ENCODE results near the gene RASSF6. TPM values are rescaled to one million over a fixed set of nuclear protein-coding genes. Genes with fewer than 3 reads are reported as not detected.
"Not testable (repeated sequence)": the region's sequence is repeated elsewhere in the genome, so short reads cannot be mapped to it uniquely, and the experiment has no call there.

Gene RASSF6
- total and polyA plus RNA-seq, 12 donors: 0.06 TPM; not detected in 11

DNA sequence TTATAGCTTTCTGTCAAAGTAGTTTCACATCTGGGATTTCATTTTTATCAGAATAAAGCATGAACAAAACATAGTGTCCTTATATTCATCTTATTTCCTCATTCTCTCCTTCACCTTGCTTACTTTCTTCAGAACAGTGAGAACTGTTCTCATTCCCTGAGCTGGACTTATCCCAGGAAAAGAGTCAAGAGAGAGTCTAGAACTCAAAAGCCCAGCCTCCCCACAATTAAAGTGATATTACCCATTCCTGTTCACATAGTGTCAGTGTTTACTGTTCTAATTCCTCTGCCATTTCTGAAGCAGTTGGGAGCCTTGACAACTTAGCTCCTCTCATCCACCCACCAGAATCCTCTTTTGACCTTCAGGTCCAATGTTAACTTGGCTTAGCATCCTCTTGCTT lies 42.9 kb downstream of the RASSF6 start:
- no peaks in the 10 kb centered on the region for H3K36me3 ChIP-seq
- H3K27ac ChIP-seq: no peak overlapping the region
- ATAC-seq (no peak), DNase-seq (no peak)
- intact Hi-C loops (cut with DNase I): no loop called here
- no peaks in the 10 kb centered on the region for H3K4me1 ChIP-seq
- TF ChIP-seq, protein P1, sequence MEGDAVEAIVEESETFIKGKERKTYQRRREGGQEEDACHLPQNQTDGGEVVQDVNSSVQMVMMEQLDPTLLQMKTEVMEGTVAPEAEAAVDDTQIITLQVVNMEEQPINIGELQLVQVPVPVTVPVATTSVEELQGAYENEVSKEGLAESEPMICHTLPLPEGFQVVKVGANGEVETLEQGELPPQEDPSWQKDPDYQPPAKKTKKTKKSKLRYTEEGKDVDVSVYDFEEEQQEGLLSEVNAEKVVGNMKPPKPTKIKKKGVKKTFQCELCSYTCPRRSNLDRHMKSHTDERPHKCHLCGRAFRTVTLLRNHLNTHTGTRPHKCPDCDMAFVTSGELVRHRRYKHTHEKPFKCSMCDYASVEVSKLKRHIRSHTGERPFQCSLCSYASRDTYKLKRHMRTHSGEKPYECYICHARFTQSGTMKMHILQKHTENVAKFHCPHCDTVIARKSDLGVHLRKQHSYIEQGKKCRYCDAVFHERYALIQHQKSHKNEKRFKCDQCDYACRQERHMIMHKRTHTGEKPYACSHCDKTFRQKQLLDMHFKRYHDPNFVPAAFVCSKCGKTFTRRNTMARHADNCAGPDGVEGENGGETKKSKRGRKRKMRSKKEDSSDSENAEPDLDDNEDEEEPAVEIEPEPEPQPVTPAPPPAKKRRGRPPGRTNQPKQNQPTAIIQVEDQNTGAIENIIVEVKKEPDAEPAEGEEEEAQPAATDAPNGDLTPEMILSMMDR (IDR thresholded peaks at IDR 0.05): no peak
- no peak overlapping the region for H3K4me3 ChIP-seq
- H3K27me3 ChIP-seq: peaks cover 0 to 3% (median 0%) of the 10 kb centered on the region in 7 donors
- no peaks in the 10 kb centered on the region for H3K9me3 ChIP-seq

DNA sequence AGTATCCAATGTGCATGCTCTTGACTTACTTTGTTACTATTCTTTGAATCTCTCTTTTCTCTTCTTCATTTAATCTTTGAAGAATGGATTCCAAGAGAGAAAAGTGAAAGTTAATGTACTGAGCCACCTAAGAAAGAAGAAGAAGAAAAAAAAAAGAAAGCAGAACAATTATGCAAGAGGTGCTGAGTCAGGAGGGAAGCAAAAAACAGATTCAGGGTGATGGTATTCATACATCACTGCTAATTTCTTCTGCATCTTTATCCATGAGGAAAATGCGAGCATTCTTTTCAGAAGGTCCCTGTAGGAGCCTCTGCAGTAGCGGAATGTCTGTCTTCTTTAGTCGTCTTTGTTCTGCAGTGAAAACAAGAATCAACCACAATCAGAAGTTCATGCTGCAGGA lies 43.9 kb downstream of the RASSF6 start:
- peaks cover 0 to 5% (median 0%) of the 10 kb centered on the region in 11 donors for H3K9me3 ChIP-seq
- intact Hi-C loops (cut with DNase I): no loop called here
- WGBS, 2 donors: 64 to 68% methylated on average over 3 of the region's 3 CpGs

DNA sequence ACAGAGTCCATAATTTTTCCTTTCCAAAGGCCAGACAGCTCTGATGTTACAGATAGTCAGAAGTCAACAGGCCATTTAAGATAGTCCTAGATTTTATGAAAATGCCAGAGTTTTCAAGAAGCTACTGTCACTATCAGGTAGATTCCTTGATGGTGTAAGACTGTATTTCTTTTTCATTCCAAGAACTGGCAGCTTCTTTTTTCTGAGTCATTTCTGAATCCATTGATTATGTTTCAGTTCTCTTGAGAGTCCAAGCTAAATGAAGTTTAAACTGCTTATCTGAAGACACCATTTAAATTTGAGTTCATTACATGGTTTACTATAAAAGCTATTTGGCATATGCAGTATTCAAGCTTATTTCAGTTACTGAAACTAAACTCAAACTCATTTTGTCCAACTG lies 44.6 kb downstream of the RASSF6 start:
- TF ChIP-seq, protein P1 (IDR thresholded peaks at IDR 0.05): no peak
- ATAC-seq: no peak
- H3K4me3 ChIP-seq: no peak overlapping the region
- no peaks in the 10 kb centered on the region for H3K36me3 ChIP-seq
- H3K27me3 ChIP-seq: peaks cover 0 to 12% (median 0%) of the 10 kb centered on the region in 7 donors
- no peaks in the 10 kb centered on the region for H3K4me1 ChIP-seq
- peaks cover 0 to 5% (median 0%) of the 10 kb centered on the region in 11 donors for H3K9me3 ChIP-seq
- no peak overlapping the region for H3K27ac ChIP-seq
- DNase-seq: no peak
- intact Hi-C loops (cut with DNase I): no loop called here

More for the DNA sequence above, 43.9 kb downstream of the RASSF6 start:
- DNase-seq: no peak
- Histone ChIP-seq H3K4me3 (no peak overlapping the region), H3K27ac (no peak overlapping the region), H3K4me1 (no peaks in the 10 kb centered on the region), H3K36me3 (no peaks in the 10 kb centered on the region), H3K27me3 (peaks cover 0 to 11% (median 0%) of the 10 kb centered on the region in 7 donors)
- no peak for ATAC-seq
- TF ChIP-seq, protein P1 (IDR thresholded peaks at IDR 0.05): no peak

DNA sequence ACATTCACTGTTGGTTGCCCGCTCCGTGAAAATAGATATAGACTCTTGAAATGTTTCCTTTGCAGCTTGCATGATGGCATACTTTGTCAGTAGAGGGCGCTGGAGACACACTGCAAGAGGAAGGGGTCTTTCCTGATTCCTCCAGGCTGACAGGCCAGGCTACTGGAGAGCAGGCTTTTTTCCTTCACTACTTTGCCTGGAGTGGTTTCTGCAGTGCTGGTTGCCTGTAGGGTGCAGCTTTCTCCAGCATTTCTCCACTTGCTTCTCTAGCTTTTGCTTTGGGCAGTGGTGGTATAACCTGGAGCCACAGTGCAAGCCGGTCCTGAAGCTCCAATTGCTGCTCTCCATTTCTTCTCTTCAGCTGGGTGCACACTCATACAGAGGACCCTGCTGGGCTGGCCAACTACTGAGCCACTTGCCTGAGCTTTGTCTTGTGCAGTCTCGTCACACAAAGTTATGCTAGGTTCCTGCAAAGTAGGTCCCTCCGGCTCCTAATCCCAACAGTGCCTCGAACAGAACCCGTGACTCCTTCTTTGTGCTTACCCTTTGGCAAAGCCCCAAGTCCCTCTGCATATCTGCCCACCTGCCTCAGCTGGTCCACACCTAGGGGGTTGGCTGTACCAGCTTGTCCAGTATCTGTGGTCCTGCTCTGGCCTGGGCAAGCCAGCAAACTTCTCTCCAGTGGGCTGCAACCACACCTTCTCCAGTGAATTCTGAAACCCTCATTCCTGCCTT lies 46.3 kb downstream of the RASSF6 start:
- intact Hi-C loops (cut with DNase I): no loop called here
- TF ChIP-seq, protein P1 (IDR thresholded peaks at IDR 0.05): peak in 8 of 9 donors; percentile 20 to 71 (median 60)
- peak in 1 of 2 donors; percentile 36 for DNase-seq
- H3K36me3 ChIP-seq: no peaks in the 10 kb centered on the region
- 60 to 63% methylated on average over 8 of the region's 8 CpGs for WGBS, 2 donors
- no peak overlapping the region for H3K4me3 ChIP-seq
- no peak overlapping the region for H3K27ac ChIP-seq
- H3K27me3 ChIP-seq: peaks cover 0 to 12% (median 0%) of the 10 kb centered on the region in 7 donors
- H3K9me3 ChIP-seq: peaks cover 0 to 5% (median 0%) of the 10 kb centered on the region in 11 donors
- no peaks in the 10 kb centered on the region for H3K4me1 ChIP-seq
- peak in 5 of 8 donors; percentile 22 to 51 (median 34) for ATAC-seq

DNA sequence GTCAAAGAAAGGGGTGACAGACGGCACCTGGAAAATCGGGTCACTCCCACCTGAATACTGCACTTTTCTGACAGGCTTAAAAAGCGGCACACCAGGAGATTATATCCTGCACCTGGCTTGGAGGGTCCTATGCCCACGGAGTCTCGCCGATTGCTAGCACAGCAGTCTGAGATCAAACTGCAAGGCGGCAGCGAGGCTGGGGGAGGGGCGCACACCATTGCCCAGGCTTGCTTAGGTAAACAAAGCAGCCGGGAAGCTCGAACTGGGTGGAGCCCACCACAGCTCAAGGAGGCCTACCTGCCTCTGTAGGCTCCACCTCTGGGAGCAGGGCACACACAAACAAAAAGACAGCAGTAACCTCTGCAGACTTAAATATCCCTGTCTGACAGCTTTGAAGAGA lies 69.4 kb downstream of the RASSF6 start:
- WGBS, 2 donors: 89 to 93% methylated on average over 11 of the region's 11 CpGs
- H3K4me1 ChIP-seq; ATAC-seq; H3K27ac ChIP-seq; H3K36me3 ChIP-seq; DNase-seq; H3K4me3 ChIP-seq; intact Hi-C loops (cut with DNase I); H3K9me3 ChIP-seq; H3K27me3 ChIP-seq: not testable (repeated sequence)
